KG1 (cell line): Measurements from ENCODE around the gene RPTOR.

ENCODE experiments used
- DNase-seq: peaks from one replicate; lab custom pipeline; 2025; lab: John Stamatoyannopoulos, UW

RPTOR gene

GRCh38 chr17:80666867-80667266, 122.2 kb downstream of the RPTOR start:
- no peak for DNase-seq

- DNase-seq = no peak
Observed at GRCh38 chr17:80667462-80668277, 123.0 kb downstream of the RPTOR start.

- no peak for DNase-seq
Observed at GRCh38 chr17:80668375-80669148, 123.9 kb downstream of the RPTOR start.

GRCh38 chr17:80671039-80671824, 126.6 kb downstream of the RPTOR start:
- DNase-seq = no peak

- no peak for DNase-seq
Observed at GRCh38 chr17:80671825-80672110, 127.1 kb downstream of the RPTOR start.

GRCh38 chr17:80673152-80673920, 128.7 kb downstream of the RPTOR start:
- DNase-seq = no peak

- DNase-seq = no peak
Observed at GRCh38 chr17:80675438-80676095, 130.9 kb downstream of the RPTOR start.

GRCh38 chr17:80676096-80676466, 131.4 kb downstream of the RPTOR start:
- no peak for DNase-seq

GRCh38 chr17:80676564-80676963, 131.9 kb downstream of the RPTOR start:
- DNase-seq = no peak

- no peak for DNase-seq
Observed at GRCh38 chr17:80677214-80677756, 132.6 kb downstream of the RPTOR start.

GRCh38 chr17:80679816-80680215, 135.2 kb downstream of the RPTOR start:
- DNase-seq = no peak

- no peak for DNase-seq
Observed at GRCh38 chr17:80681215-80681614, 136.6 kb downstream of the RPTOR start.

- DNase-seq = no peak
Observed at GRCh38 chr17:80682372-80682771, 137.7 kb downstream of the RPTOR start.

GRCh38 chr17:80683625-80684104, 139.0 kb downstream of the RPTOR start:
- DNase-seq = no peak

GRCh38 chr17:80687839-80688238, 143.2 kb downstream of the RPTOR start:
- no peak for DNase-seq

- DNase-seq = no peak
Observed at GRCh38 chr17:80689129-80689619, 144.5 kb downstream of the RPTOR start.

- DNase-seq = no peak
Observed at GRCh38 chr17:80691784-80692183, 147.1 kb downstream of the RPTOR start.

- no peak for DNase-seq
Observed at GRCh38 chr17:80692931-80693467, 148.4 kb downstream of the RPTOR start.

GRCh38 chr17:80693511-80693910, 148.9 kb downstream of the RPTOR start:
- no peak for DNase-seq
